Measurements from ENCODE around the gene ABHD18. TPM values are rescaled to one million over a fixed set of nuclear protein-coding genes. Genes with fewer than 3 reads are reported as not detected.
"Not testable (repeated sequence)": the region's sequence is repeated elsewhere in the genome, so short reads cannot be mapped to it uniquely, and the experiment has no call there.

Gene ABHD18
- total RNA-seq, 2 experiments from 2014 or later = 23.3 to 27.4 TPM

DNA sequence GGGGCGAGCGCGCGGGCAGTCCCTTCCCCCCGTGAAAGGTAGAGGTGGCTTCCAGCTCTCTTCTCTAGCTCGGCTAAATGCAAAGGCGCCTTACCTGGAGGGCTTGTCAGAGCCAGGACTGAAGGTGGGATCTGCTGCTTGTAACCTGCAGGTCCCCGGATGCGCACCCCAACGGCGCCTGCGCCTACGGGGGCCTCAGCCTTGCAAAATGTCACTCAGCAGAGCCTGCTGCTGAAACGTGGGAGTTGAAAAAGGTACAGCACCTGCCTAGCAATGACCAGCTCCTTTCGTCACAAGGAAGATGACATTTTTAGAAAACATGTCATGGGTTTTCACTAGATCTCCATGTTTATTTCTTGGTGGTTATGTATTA is 583 bp downstream of the ABHD18 start:
- Mint-ChIP-seq H3K27ac (peak overlapping the region; percentile 95), H3K4me3 (peak overlapping the region; percentile 93), H3K27me3 (no peaks in the 10 kb centered on the region), H3K4me1 (peaks cover 29% of the 10 kb centered on the region), H3K36me3 (peaks cover 10% of the 10 kb centered on the region), H3K9me3 (no peaks in the 10 kb centered on the region)
- peak; percentile 74 for DNase-seq
- POLR2A ChIA-PET = interaction anchor here (0.6 to 6.3 kb wide), 13 partner anchors 8 to 1130 kb away, joined by 3 to 56 read pairs (median 6); partner anchors contain the start of genes C4orf33, JADE1, LARP1B and PGRMC2
- peak; percentile 24 for ATAC-seq (ENCODE audit: low read depth)

DNA sequence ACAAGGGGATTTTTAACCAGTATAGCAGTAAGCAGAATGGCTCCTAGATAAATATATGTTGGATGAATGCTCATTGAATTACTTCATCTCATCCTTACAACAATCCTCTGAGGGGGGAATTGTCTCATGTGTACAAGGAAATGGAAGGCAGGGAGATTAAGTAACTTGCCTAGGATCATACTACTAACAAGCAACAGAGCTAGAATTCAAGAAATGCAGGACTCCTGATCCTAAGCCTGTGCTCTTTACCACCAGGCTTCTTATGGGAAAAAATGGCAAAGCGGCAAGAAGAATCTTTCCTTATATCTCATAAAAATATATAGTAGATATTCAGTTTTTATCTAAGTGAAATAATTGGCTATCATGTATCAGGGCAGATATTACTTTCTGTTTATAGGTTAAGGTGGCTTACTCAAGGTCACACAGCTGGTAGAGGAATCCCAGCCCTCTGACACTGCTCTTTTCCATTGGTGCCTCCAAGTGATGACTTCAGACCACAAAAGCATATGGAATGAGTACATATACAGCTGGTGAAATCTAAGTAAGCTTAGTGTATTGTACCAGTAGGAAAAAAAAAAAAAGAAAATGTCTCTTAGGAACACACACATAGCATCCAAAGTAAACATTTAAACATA is 2.1 kb downstream of the ABHD18 start:
- DNase-seq (no peak), ATAC-seq (ENCODE audit: low read depth) (no peak)
- peak overlapping the region; percentile 61 for H3K4me3 Mint-ChIP-seq
- H3K36me3 Mint-ChIP-seq = peaks cover 11% of the 10 kb centered on the region
- no peaks in the 10 kb centered on the region for H3K27me3 Mint-ChIP-seq
- peaks cover 32% of the 10 kb centered on the region for H3K4me1 Mint-ChIP-seq
- H3K27ac Mint-ChIP-seq = peak overlapping the region; percentile 34
- POLR2A ChIA-PET = interaction anchor here (0.7 to 6.3 kb wide), 2 partner anchors 15 to 86 kb away, joined by 3 to 56 read pairs; partner anchors contain the start of gene PLK4
- H3K9me3 Mint-ChIP-seq = no peaks in the 10 kb centered on the region

DNA sequence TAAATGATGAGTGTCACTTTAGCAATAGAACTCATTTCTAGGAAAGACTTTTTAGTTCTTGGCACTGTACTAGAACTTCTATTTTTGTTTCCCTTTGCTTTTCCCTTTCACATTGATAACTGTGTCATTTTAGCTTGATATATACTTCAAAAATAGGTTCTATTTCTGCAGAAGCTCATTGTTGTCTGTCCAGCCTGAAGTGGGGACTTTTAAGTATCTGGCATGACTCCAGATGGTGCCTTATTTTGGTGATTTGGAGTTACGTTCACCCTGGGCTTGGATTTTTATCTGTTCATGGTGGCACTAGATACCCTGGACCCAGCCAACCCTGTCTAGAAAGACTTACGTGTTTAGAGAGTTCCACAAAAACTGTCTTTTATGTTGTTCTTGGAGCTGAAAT is 3.4 kb downstream of the ABHD18 start:
- Mint-ChIP-seq H3K27me3 (no peaks in the 10 kb centered on the region), H3K9me3 (no peaks in the 10 kb centered on the region), H3K4me1 (peaks cover 21% of the 10 kb centered on the region), H3K27ac (no peak overlapping the region), H3K4me3 (no peak overlapping the region), H3K36me3 (peaks cover 14% of the 10 kb centered on the region)
- POLR2A ChIA-PET = interaction anchor here (6.3 kb wide), 1 partner anchor 87 kb away, joined by 56 read pairs; the partner anchor contains the start of gene PLK4
- no peak for DNase-seq
- no peak for ATAC-seq (ENCODE audit: low read depth)

DNA sequence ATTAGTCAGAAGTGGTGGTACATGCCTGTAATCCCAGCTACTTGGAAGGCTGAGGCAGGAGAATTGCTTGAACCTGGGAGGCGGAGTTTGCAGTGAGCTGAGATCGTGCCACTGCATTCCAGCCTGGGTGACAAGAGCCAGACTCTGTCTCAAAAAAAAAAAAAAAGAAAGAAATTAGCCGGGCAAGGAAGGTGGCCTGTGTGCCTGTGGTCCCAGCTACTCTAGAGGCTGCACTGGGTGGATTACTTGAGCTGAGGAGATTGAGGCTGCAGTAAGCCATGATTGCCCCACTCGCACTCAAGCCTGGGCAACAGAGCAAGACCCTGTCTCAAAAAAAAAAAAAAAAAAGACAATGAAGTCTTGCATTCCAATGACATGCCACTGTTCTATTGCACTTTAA is 5.7 kb downstream of the ABHD18 start:
- H3K27me3 Mint-ChIP-seq, POLR2A ChIA-PET, H3K4me3 Mint-ChIP-seq: not testable (repeated sequence)

DNA sequence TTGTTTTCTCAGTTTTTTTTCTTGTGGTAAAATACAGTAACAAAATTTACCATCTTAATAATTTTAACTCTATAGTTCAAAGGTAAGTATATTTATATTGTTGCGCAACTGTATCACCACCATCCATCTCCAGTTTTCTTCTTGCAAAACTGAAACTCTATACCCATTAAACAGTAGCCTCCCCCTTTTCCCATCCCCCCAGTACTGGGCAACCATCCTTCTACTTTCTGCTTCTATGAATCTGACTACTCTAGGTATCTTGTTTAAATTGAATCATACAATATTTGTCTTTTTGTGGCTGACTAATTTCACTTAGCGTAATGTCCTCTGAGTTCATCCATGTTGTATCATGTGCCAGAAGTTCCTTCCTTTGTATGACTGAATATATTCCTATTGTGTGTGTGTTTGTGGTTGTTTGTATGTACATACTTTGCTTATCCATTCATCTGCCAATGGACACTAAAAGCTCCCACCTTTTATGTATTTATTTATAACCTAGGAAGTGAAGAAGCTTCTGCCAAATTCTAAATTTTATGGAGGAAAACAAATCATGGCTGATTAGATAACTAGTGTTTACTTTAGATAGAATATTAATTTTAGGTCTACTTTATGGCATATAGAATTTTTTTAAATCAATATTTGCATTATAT is 10.0 kb downstream of the ABHD18 start:
- peaks cover 29% of the 10 kb centered on the region for H3K36me3 Mint-ChIP-seq
- ATAC-seq (ENCODE audit: low read depth) (no peak), DNase-seq (no peak)
- no peak overlapping the region for H3K4me3 Mint-ChIP-seq
- H3K4me1 Mint-ChIP-seq = peaks cover 8% of the 10 kb centered on the region
- H3K9me3 Mint-ChIP-seq = no peaks in the 10 kb centered on the region
- no peaks in the 10 kb centered on the region for H3K27me3 Mint-ChIP-seq
- H3K27ac Mint-ChIP-seq = no peak overlapping the region
- POLR2A ChIA-PET = interaction anchor here (1.8 kb wide), 1 partner anchor 10 kb away, joined by 6 read pairs; the partner anchor contains the start of genes ABHD18 and MFSD8

More for the DNA sequence above, 5.7 kb downstream of the ABHD18 start:
- not testable (repeated sequence) for H3K27ac Mint-ChIP-seq; H3K9me3 Mint-ChIP-seq; DNase-seq; ATAC-seq (ENCODE audit: low read depth)
- Mint-ChIP-seq H3K36me3 (peaks cover 25% of the 10 kb centered on the region), H3K4me1 (peaks cover 22% of the 10 kb centered on the region)

DNA sequence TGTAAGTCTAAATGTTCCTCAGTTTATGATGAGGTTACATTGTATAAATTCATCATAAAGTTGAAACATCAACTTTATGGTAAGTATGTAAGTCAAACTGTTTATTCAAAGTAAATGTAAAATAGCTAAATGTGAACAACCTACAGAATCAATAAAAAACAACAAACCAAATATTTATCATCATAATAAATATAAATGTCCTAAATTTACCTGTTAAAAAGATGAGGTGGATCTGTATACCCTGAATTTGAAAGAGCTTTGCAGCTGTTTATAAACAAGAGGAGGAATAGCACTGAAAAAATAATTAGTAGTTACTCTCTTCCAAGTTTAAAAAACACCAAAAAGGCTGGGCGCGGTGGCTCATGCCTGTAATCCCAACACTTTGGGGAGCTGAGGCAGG is 13.7 kb downstream of the ABHD18 start:
- no peaks in the 10 kb centered on the region for H3K9me3 Mint-ChIP-seq
- no peak overlapping the region for H3K4me3 Mint-ChIP-seq
- POLR2A ChIA-PET = no interaction called here
- H3K4me1 Mint-ChIP-seq = peaks cover 5% of the 10 kb centered on the region
- ATAC-seq (ENCODE audit: low read depth) (no peak), DNase-seq (no peak)
- H3K27ac Mint-ChIP-seq = no peak overlapping the region
- H3K27me3 Mint-ChIP-seq = no peaks in the 10 kb centered on the region
- peaks cover 17% of the 10 kb centered on the region for H3K36me3 Mint-ChIP-seq

DNA sequence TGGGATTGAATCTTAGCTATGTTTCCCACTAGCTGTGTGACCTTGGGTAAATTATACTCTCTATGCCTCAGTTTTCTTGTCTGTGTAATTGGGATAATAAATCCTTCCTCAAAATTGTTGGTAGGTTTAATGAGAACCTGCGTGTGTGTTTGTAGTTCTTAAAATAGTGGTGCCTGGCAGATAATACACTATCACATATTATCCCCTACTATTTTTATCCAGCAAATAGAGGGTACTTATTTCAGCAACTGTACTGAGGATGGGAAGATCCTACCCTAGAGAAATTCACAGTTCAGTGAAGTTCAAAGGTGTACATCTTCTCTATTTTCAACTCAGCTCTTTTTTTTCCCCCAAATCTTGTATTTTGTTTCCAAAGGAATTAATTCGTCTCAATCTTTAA is 17.2 kb downstream of the ABHD18 start:
- DNase-seq (no peak), ATAC-seq (ENCODE audit: low read depth) (no peak)
- POLR2A ChIA-PET = no interaction called here
- H3K9me3 Mint-ChIP-seq = no peaks in the 10 kb centered on the region
- H3K4me1 Mint-ChIP-seq = no peaks in the 10 kb centered on the region
- no peak overlapping the region for H3K4me3 Mint-ChIP-seq
- peaks cover 12% of the 10 kb centered on the region for H3K36me3 Mint-ChIP-seq
- H3K27ac Mint-ChIP-seq = no peak overlapping the region
- H3K27me3 Mint-ChIP-seq = no peaks in the 10 kb centered on the region

DNA sequence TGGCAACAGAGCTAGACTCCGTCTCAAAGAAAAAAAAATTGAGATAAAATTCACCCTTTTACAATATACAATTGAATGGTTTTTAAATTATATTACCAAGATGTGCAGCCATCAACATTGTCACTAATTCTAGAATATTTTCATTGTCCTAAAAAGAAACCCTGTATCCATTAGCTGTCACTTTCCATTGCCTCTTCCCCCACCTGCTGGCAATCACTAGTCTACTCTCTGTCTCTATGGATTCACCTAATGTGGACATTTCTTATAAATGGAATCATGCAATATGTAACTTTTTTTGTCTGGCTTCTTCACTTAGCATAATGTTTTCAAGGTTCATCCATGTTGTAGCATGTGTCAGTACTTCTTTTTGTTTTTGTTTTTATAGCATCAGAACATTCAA is 20.8 kb downstream of the ABHD18 start:
- POLR2A ChIA-PET = interaction anchor here (0.6 kb wide), 1 partner anchor 68 kb away, joined by 3 read pairs; no protein-coding TSS in a partner anchor
- DNase-seq = no peak
- Mint-ChIP-seq H3K36me3 (peaks cover 11% of the 10 kb centered on the region), H3K4me3 (no peak overlapping the region), H3K9me3 (no peaks in the 10 kb centered on the region), H3K4me1 (peaks cover 2% of the 10 kb centered on the region), H3K27ac (no peak overlapping the region), H3K27me3 (no peaks in the 10 kb centered on the region)
- no peak for ATAC-seq (ENCODE audit: low read depth)

DNA sequence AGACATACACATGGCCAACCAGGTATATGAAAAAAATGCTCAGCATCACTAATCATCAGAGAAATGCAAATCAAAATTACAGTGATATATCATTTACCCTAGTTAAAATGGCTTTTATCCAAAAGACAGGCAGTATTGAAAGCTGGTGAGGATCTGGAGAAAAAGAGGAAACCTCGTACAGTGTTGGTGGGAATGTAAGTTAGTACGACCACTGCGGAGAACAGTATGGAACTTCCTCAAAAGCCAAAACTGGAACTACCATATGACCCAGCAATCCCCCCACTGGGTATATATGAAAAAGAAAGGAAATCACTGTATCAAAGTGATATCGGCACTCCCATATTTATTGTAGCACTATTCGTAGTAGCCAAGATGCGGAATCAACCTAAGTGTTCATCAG is 23.4 kb downstream of the ABHD18 start:
- no peak overlapping the region for H3K4me3 Mint-ChIP-seq
- no peaks in the 10 kb centered on the region for H3K27me3 Mint-ChIP-seq
- peaks cover 13% of the 10 kb centered on the region for H3K36me3 Mint-ChIP-seq
- H3K9me3 Mint-ChIP-seq = no peaks in the 10 kb centered on the region
- no peak for ATAC-seq (ENCODE audit: low read depth)
- peaks cover 8% of the 10 kb centered on the region for H3K4me1 Mint-ChIP-seq
- POLR2A ChIA-PET = no interaction called here
- DNase-seq = no peak
- H3K27ac Mint-ChIP-seq = no peak overlapping the region

DNA sequence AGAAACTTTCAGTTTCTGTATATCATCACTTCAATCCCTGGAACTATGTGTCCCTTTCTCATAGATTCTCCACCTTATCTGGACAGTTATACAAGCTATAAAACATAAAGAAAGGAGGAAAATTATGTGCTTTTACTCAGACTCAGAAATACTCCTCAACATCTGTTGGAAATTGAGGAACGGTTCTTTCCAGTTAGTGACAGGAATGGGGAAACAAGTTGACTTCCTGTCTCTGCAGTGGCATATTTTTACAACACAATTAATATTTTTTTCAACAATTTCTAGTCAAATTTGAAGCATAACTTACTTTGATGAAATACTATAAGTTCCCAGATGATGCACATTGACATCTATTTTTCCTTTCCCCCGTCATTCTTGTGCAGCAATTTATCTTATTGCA is 27.9 kb downstream of the ABHD18 start:
- POLR2A ChIA-PET = no interaction called here
- H3K4me3 Mint-ChIP-seq = peak overlapping the region; percentile 39
- ATAC-seq (ENCODE audit: low read depth) (no peak), DNase-seq (no peak)
- H3K27me3 Mint-ChIP-seq = no peaks in the 10 kb centered on the region
- H3K27ac Mint-ChIP-seq = peak overlapping the region; percentile 2
- H3K9me3 Mint-ChIP-seq = no peaks in the 10 kb centered on the region
- H3K4me1 Mint-ChIP-seq = peaks cover 8% of the 10 kb centered on the region
- peaks cover 34% of the 10 kb centered on the region for H3K36me3 Mint-ChIP-seq

DNA sequence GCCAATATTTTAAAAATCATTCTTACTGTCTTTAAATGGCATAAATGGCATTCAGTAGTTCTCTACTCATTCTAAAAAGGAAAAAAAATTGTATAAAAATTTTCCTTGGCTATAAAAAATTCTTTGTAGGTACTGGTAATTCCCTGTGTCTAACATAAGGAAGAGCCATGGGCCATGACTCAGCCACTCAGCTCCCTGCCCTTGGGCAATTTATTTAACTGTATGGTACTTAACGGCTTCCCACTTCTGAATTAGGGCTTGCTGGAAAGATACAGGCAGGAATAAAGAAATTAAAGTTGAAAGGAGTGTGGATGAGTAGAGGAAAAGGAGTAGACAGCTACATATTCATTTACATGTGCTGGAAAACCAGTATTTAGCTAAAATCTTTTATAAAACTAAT is 30.6 kb downstream of the ABHD18 start:
- no peak for ATAC-seq (ENCODE audit: low read depth)
- Mint-ChIP-seq H3K27me3 (no peaks in the 10 kb centered on the region), H3K36me3 (peaks cover 47% of the 10 kb centered on the region), H3K4me1 (peaks cover 8% of the 10 kb centered on the region), H3K4me3 (no peak overlapping the region), H3K27ac (no peak overlapping the region), H3K9me3 (peaks cover 3% of the 10 kb centered on the region)
- POLR2A ChIA-PET = no interaction called here
- no peak for DNase-seq

DNA sequence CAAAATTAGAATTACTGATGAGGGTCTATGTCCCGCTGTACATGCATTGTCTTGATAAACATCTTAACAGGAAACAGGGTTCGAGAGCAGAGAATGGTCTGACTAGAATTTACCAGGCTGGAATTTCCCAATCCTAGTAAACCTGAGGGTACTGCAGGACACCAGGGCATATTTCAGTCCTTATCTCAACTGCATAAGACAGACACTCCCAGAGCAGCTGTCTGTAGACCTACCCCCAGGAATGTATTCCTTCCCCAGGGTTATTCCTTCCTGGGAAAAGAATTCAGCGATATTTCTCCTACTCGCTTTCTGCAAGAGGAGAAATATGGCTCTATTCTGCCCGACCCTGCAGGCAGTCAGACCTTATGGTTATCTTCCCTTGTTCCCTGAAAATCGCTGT is 31.3 kb downstream of the ABHD18 start:
- H3K9me3 Mint-ChIP-seq, DNase-seq: not testable (repeated sequence)

DNA sequence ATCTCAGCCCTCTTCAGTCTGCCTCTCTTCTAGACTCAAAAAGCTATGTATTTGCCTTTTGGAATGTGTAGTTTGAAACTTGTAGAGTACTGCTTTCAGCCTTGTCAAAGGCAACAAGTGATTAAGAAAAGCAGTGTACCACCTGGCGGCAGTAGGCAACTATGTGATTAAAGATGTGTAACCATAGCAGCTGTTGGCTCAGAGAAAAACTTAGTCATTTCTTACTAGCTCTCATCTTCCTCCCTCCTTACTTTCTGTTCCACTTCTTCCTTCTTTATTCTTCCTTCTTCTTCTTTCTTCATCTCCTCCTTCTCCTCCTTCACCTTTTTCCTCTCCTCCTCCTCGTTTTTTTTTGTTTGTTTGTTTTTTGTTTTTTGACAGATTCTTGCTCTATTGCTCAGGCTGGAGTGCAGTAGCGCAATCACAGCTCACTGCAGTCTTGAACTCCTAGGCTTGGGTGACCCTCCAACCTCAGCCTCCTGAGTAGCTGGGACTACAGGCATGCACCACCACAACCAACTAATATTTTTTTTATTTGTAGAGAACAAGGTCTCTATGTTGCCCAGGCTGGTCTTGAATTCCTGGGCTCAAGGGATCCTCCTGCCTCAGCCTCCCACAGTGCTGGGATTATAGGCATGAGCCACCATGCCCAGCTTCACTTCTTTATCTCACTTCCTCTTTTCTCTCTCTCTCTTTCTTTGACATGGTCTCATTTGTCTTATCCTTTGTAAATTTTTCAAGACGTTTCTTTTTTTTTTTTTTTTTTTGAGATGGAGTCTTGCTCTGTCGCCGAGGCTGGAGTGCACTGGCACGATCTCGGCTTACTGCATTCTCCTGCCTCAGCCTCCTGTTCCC is 32.6 kb downstream of the ABHD18 start:
- Mint-ChIP-seq H3K4me1 (peaks cover 14% of the 10 kb centered on the region), H3K36me3 (peaks cover 56% of the 10 kb centered on the region), H3K27me3 (no peaks in the 10 kb centered on the region), H3K27ac (no peak overlapping the region), H3K9me3 (peaks cover 3% of the 10 kb centered on the region), H3K4me3 (no peak overlapping the region)
- DNase-seq (no peak), ATAC-seq (ENCODE audit: low read depth) (no peak)
- POLR2A ChIA-PET = no interaction called here

More for the DNA sequence above, 31.3 kb downstream of the ABHD18 start:
- H3K27ac Mint-ChIP-seq; ATAC-seq (ENCODE audit: low read depth); POLR2A ChIA-PET; H3K27me3 Mint-ChIP-seq; H3K4me3 Mint-ChIP-seq: not testable (repeated sequence)
- Mint-ChIP-seq H3K36me3 (peaks cover 51% of the 10 kb centered on the region), H3K4me1 (peaks cover 12% of the 10 kb centered on the region)

Data from activated naive CD8-positive, alpha-beta T cell treated with anti-CD3 and anti-CD28 coated beads, Interleukin-2, amount 10 ng/mL, durations not matched to agents 7 days and 5 days (primary cell).